GM18858 (cell line): ENCODE data around the gene STBD1.
"Not testable (repeated sequence)": the region's sequence is repeated elsewhere in the genome, so short reads cannot be mapped to it uniquely, and the experiment has no call there.

Source experiments
- ATAC-seq: cut with Tn5 transposase; IDR thresholded peaks from one replicate; pipeline ENCODE4 v1.9.1; 2021; ENCODE audit not compliant: unreplicated experiment

The STBD1 gene

GRCh38 chr4:76305971-76306881 lies at the start of gene STBD1:
Gene STBD1, plus strand, starts transcription at chr4:76306733. Its CDS starts 37 bp downstream, at chr4:76306770.
- no peak for ATAC-seq

- no peak for ATAC-seq
Observed at GRCh38 chr4:76256968-76257367, 49.6 kb upstream of the STBD1 start.

GRCh38 chr4:76257824-76258223 lies 48.7 kb upstream of the STBD1 start:
- ATAC-seq: no peak

GRCh38 chr4:76260571-76260970 lies 46.0 kb upstream of the STBD1 start:
- ATAC-seq: no peak

GRCh38 chr4:76265631-76266218 lies 40.8 kb upstream of the STBD1 start:
- ATAC-seq: no peak

- no peak for ATAC-seq
Observed at GRCh38 chr4:76266627-76267026, 39.9 kb upstream of the STBD1 start.

GRCh38 chr4:76267811-76268210 lies 38.7 kb upstream of the STBD1 start:
- no peak for ATAC-seq

- no peak for ATAC-seq
Observed at GRCh38 chr4:76270244-76271175, 36.0 kb upstream of the STBD1 start.

GRCh38 chr4:76271248-76271647 lies 35.3 kb upstream of the STBD1 start:
- no peak for ATAC-seq

- ATAC-seq: no peak
Observed at GRCh38 chr4:76272073-76272472, 34.5 kb upstream of the STBD1 start.

- ATAC-seq: no peak
Observed at GRCh38 chr4:76272582-76272981, 34.0 kb upstream of the STBD1 start.

- no peak for ATAC-seq
Observed at GRCh38 chr4:76272999-76273398, 33.5 kb upstream of the STBD1 start.

- ATAC-seq: no peak
Observed at GRCh38 chr4:76275486-76276124, 30.9 kb upstream of the STBD1 start.

- ATAC-seq: no peak
Observed at GRCh38 chr4:76276813-76277212, 29.7 kb upstream of the STBD1 start.

- ATAC-seq: no peak
Observed at GRCh38 chr4:76277667-76278066, 28.9 kb upstream of the STBD1 start.

GRCh38 chr4:76278583-76278982 lies 27.9 kb upstream of the STBD1 start:
- no peak for ATAC-seq

GRCh38 chr4:76279462-76279861 lies 27.1 kb upstream of the STBD1 start:
- ATAC-seq: no peak

- ATAC-seq: no peak
Observed at GRCh38 chr4:76280488-76281441, 25.8 kb upstream of the STBD1 start.

GRCh38 chr4:76281594-76281993 lies 24.9 kb upstream of the STBD1 start:
- not testable (repeated sequence) for ATAC-seq
